ENCODE data around the gene NLGN2. TPM values are rescaled to one million over a fixed set of nuclear protein-coding genes. Genes with fewer than 3 reads are reported as not detected.

NLGN2 gene
- polyA plus RNA-seq, 1 donor from 2014 or later: 13.8 TPM

DNA sequence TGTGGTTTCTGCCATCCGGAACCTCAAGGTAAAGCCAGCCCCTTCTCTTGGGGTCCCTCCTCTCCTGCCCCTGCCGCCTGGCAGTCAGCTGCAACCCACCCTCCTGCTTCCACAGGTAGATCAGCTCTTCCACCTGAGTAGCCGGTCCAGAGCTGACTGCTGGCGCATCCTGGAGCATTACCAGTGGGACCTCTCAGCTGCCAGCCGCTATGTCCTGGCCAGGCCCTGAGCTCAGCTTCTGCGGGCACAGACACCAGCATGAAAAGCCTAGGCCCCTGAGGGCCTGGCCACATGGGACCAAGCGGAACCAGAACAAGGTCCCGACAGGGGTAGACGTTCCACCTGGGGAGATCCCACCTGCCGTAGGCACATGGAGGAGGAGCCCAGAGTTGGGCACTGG, 18.8 kb upstream of the NLGN2 start:
- Histone ChIP-seq H3K27ac (ENCODE audit: low read length) (no peak overlapping the region), H2AFZ (ENCODE audit: low read depth, low read length) (no peak overlapping the region), H4K20me1 (ENCODE audit: insufficient read depth) (no peaks in the 10 kb centered on the region), H3K9me2 (ENCODE audit: insufficient read depth, low read length) (no peaks in the 10 kb centered on the region), H3K36me3 (ENCODE audit: insufficient read depth, low read length) (peaks cover 7% of the 10 kb centered on the region), H3K4me2 (ENCODE audit: low read length) (no peak overlapping the region), H3F3A (ENCODE audit: insufficient read depth, low read length, poor library complexity, severe bottlenecking) (no peaks in the 10 kb centered on the region), H3K9ac (ENCODE audit: low read length) (no peak overlapping the region), H3K79me2 (replicated peaks; ENCODE audit: insufficient read depth, low read length) (no peaks in the 10 kb centered on the region), H3K4me3 (ENCODE audit: low read length) (no peak overlapping the region), H3K9me3 (ENCODE audit: low read length) (no peaks in the 10 kb centered on the region), H3K27me3 (ENCODE audit: insufficient read depth, low read depth, low read length) (peaks cover 4% of the 10 kb centered on the region)
- TF ChIP-seq EZH2 (IDR thresholded peaks at IDR 0.05; ENCODE audit: borderline replicate concordance, insufficient read depth, low read length, poor library complexity, severe bottlenecking): no peak
- TF ChIP-seq SMC3 (conservative IDR thresholded peaks at IDR 0.05; ENCODE audit: poor library complexity): no peak
- TF ChIP-seq, protein P1, sequence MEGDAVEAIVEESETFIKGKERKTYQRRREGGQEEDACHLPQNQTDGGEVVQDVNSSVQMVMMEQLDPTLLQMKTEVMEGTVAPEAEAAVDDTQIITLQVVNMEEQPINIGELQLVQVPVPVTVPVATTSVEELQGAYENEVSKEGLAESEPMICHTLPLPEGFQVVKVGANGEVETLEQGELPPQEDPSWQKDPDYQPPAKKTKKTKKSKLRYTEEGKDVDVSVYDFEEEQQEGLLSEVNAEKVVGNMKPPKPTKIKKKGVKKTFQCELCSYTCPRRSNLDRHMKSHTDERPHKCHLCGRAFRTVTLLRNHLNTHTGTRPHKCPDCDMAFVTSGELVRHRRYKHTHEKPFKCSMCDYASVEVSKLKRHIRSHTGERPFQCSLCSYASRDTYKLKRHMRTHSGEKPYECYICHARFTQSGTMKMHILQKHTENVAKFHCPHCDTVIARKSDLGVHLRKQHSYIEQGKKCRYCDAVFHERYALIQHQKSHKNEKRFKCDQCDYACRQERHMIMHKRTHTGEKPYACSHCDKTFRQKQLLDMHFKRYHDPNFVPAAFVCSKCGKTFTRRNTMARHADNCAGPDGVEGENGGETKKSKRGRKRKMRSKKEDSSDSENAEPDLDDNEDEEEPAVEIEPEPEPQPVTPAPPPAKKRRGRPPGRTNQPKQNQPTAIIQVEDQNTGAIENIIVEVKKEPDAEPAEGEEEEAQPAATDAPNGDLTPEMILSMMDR (IDR thresholded peaks at IDR 0.05; ENCODE audit: poor library complexity, severe bottlenecking): no peak
- TF ChIP-seq RAD21 (conservative IDR thresholded peaks at IDR 0.05): no peak
- TF ChIP-seq POLR2AphosphoS5 (IDR thresholded peaks at IDR 0.05): no peak
- no peak for TF ChIP-seq MXI1 (conservative IDR thresholded peaks at IDR 0.05; ENCODE audit: poor library complexity, severe bottlenecking)
- TF ChIP-seq, protein P2, sequence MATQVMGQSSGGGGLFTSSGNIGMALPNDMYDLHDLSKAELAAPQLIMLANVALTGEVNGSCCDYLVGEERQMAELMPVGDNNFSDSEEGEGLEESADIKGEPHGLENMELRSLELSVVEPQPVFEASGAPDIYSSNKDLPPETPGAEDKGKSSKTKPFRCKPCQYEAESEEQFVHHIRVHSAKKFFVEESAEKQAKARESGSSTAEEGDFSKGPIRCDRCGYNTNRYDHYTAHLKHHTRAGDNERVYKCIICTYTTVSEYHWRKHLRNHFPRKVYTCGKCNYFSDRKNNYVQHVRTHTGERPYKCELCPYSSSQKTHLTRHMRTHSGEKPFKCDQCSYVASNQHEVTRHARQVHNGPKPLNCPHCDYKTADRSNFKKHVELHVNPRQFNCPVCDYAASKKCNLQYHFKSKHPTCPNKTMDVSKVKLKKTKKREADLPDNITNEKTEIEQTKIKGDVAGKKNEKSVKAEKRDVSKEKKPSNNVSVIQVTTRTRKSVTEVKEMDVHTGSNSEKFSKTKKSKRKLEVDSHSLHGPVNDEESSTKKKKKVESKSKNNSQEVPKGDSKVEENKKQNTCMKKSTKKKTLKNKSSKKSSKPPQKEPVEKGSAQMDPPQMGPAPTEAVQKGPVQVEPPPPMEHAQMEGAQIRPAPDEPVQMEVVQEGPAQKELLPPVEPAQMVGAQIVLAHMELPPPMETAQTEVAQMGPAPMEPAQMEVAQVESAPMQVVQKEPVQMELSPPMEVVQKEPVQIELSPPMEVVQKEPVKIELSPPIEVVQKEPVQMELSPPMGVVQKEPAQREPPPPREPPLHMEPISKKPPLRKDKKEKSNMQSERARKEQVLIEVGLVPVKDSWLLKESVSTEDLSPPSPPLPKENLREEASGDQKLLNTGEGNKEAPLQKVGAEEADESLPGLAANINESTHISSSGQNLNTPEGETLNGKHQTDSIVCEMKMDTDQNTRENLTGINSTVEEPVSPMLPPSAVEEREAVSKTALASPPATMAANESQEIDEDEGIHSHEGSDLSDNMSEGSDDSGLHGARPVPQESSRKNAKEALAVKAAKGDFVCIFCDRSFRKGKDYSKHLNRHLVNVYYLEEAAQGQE (IDR thresholded peaks at IDR 0.05; ENCODE audit: borderline replicate concordance): no peak
- no peak for TF ChIP-seq TAF1 (IDR thresholded peaks at IDR 0.05; ENCODE audit: low read depth)
- no peak for TF ChIP-seq EP300 (conservative IDR thresholded peaks at IDR 0.05; ENCODE audit: poor library complexity, severe bottlenecking)

DNA sequence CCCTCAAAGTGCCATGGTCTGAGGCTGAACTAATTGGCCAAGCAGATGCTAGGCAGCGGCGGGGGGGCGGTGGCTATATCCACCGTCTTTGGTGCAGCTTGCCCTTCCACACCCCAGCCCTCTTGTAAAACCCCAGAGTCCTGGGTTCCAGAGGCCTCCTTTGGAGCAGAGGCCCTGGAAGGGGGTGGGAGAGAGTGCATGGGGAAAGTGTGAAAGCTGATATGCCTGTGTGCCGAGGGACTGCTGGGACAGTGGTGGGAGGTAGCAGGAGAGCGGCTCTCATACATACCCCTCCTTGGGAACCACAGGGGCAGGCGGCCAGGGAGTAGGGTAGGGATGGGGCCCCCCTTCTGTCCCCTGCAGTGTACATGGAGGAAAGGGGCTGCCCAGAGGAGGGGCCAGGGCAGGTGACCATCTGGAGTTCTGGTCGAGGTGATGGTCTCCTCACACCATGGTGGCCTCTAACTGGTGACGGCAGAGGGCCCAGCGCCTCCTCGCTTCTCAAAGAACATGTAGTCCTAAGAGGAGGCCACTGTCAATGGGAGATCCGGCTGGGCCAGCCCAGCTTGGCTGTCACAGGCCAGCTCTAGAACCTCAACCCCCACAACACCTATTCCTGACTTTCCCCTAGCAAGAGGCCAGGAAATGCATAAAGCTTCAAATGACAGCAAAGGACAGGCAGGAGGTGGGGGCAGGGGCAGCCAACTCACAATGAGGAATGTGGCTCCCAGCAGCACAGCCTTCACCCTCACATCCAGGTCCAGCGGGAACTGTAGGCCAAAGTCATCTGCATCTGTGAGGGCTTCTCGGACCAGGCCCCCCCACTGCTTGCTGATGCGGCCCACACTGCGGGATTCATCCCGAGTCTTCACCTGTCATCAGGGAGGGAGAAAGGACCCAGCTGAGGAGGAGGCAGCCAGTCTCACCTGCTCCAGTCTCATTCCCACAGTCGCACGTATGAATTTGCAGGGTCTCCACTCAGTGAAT, 17.4 kb upstream of the NLGN2 start:
- no peak overlapping the region for H3K9ac ChIP-seq (ENCODE audit: low read length)
- no peak overlapping the region for H3K4me3 ChIP-seq (ENCODE audit: low read length)

More for the DNA sequence above, 17.4 kb upstream of the NLGN2 start:
- H3K36me3 ChIP-seq (ENCODE audit: insufficient read depth, low read length): peaks cover 7% of the 10 kb centered on the region
- H3K27me3 ChIP-seq (ENCODE audit: insufficient read depth, low read depth, low read length): no peaks in the 10 kb centered on the region
- H4K20me1 ChIP-seq (ENCODE audit: insufficient read depth): no peaks in the 10 kb centered on the region
- TF ChIP-seq EP300 (conservative IDR thresholded peaks at IDR 0.05; ENCODE audit: poor library complexity, severe bottlenecking) (no peak), TAF1 (IDR thresholded peaks at IDR 0.05; ENCODE audit: low read depth) (no peak), EZH2 (IDR thresholded peaks at IDR 0.05; ENCODE audit: borderline replicate concordance, insufficient read depth, low read length, poor library complexity, severe bottlenecking) (no peak), SMC3 (conservative IDR thresholded peaks at IDR 0.05; ENCODE audit: poor library complexity) (no peak)
- no peaks in the 10 kb centered on the region for H3K9me3 ChIP-seq (ENCODE audit: low read length)
- no peak overlapping the region for H2AFZ ChIP-seq (ENCODE audit: low read depth, low read length)
- no peaks in the 10 kb centered on the region for H3K79me2 ChIP-seq (replicated peaks; ENCODE audit: insufficient read depth, low read length)
- no peak overlapping the region for H3K27ac ChIP-seq (ENCODE audit: low read length)
- H3K9me2 ChIP-seq (ENCODE audit: insufficient read depth, low read length): no peaks in the 10 kb centered on the region
- no peaks in the 10 kb centered on the region for H3F3A ChIP-seq (ENCODE audit: insufficient read depth, low read length, poor library complexity, severe bottlenecking)
- no peak overlapping the region for H3K4me2 ChIP-seq (ENCODE audit: low read length)
